GM19468 (cell line): ENCODE data around the gene GPR32.
"Not testable (repeated sequence)": the region's sequence is repeated elsewhere in the genome, so short reads cannot be mapped to it uniquely, and the experiment has no call there.

Source experiments
- ATAC-seq: cut with Tn5 transposase; IDR thresholded peaks from one replicate; pipeline ENCODE4 v1.9.1; 2021; ENCODE audit warnings: mild to moderate bottlenecking, moderate library complexity, moderate number of reproducible peaks; ENCODE audit not compliant: unreplicated experiment; ENCODE audit errors: extremely low read depth

The GPR32 gene

GRCh38 chr19:50745221-50745620 lies 25.0 kb upstream of the GPR32 start:
- no peak for ATAC-seq

- not testable (repeated sequence) for ATAC-seq
These were observed 23.1 kb upstream of the GPR32 start for GRCh38 chr19:50747141-50747540.

GRCh38 chr19:50749490-50749889 lies 20.8 kb upstream of the GPR32 start:
- no peak for ATAC-seq

- no peak for ATAC-seq
These were observed 20.3 kb upstream of the GPR32 start for GRCh38 chr19:50750010-50750409.

GRCh38 chr19:50753879-50754278 lies 16.4 kb upstream of the GPR32 start:
- ATAC-seq, result no peak

- ATAC-seq, result not testable (repeated sequence)
These were observed 14.0 kb upstream of the GPR32 start for GRCh38 chr19:50756244-50756643.

GRCh38 chr19:50757624-50758023 lies 12.6 kb upstream of the GPR32 start:
- not testable (repeated sequence) for ATAC-seq

GRCh38 chr19:50759076-50759475 lies 11.2 kb upstream of the GPR32 start:
- ATAC-seq, result not testable (repeated sequence)

GRCh38 chr19:50759886-50760285 lies 10.4 kb upstream of the GPR32 start:
- no peak for ATAC-seq

GRCh38 chr19:50761501-50761900 lies 8.8 kb upstream of the GPR32 start:
- not testable (repeated sequence) for ATAC-seq

GRCh38 chr19:50763521-50763920 lies 6.7 kb upstream of the GPR32 start:
- not testable (repeated sequence) for ATAC-seq

- ATAC-seq, result no peak
These were observed 5.9 kb upstream of the GPR32 start for GRCh38 chr19:50764409-50764808.

- ATAC-seq, result not testable (repeated sequence)
These were observed 3.5 kb upstream of the GPR32 start for GRCh38 chr19:50766746-50767145.

GRCh38 chr19:50767263-50767662 lies 3.0 kb upstream of the GPR32 start:
- not testable (repeated sequence) for ATAC-seq

- no peak for ATAC-seq
These were observed 2.0 kb upstream of the GPR32 start for GRCh38 chr19:50768277-50768676.

- no peak for ATAC-seq
These were observed 624 bp downstream of the GPR32 start for GRCh38 chr19:50770888-50771287.

GRCh38 chr19:50772476-50772875 lies 2.2 kb downstream of the GPR32 start:
- ATAC-seq, result no peak

- ATAC-seq, result not testable (repeated sequence)
These were observed 2.6 kb downstream of the GPR32 start for GRCh38 chr19:50772912-50773311.

GRCh38 chr19:50773454-50773853 lies 3.2 kb downstream of the GPR32 start:
- not testable (repeated sequence) for ATAC-seq

- no peak for ATAC-seq
These were observed 5.9 kb downstream of the GPR32 start for GRCh38 chr19:50776131-50776530.

GRCh38 chr19:50777261-50777660 lies 7.0 kb downstream of the GPR32 start:
- ATAC-seq, result no peak

- ATAC-seq, result no peak
These were observed 7.6 kb downstream of the GPR32 start for GRCh38 chr19:50777830-50778303.
